Measurements from ENCODE around the gene USP48. TPM values are rescaled to one million over a fixed set of nuclear protein-coding genes. Genes with fewer than 3 reads are reported as not detected.

Gene USP48
- total and polyA plus RNA-seq, 2 of the 8 experiments (the other 6 are each of a cell fraction or from before 2014, with no cell fraction given) = 12.8 to 83.5 TPM

- H3K9ac ChIP-seq (replicated peaks in 1 of 4; ENCODE audit: extremely low read depth in 1 of 4, low read depth in 3 of 4, low read length in 3 of 4) = no peak overlapping the region
- H3K4me2 ChIP-seq (ENCODE audit: insufficient read depth in 1 of 2, low read depth in 2 of 2, low read length in 2 of 2) = no peak overlapping the region
- 93% methylated on average over 31 of the region's 44 CpGs; no CpG with 5 or more reads in 1 of the 2 experiments for WGBS, 2 experiments (ENCODE audit: extremely low coverage in 1 of 2, insufficient coverage in 1 of 2, insufficient read length in 1 of 2, insufficient replicate concordance in 2 of 2, low coverage in 1 of 2, low lambda C conversion rate in 2 of 2, missing lambda C conversion rate in 1 of 2)
- H4K5ac ChIP-seq (ENCODE audit: insufficient read length, low read depth, low read length) = no peak overlapping the region
- no peaks in the 10 kb centered on the region; a peak in 1 of 7 replicates for H3K27me3 ChIP-seq (replicated peaks in 1 of 4; ENCODE audit: control insufficient read depth in 3 of 4, extremely low read depth in 1 of 4, insufficient read depth in 3 of 4, low read length in 3 of 4)
- no peak overlapping the region for H3K14ac ChIP-seq (ENCODE audit: insufficient read length)
- no peak overlapping the region for H2BK15ac ChIP-seq (ENCODE audit: low read length)
- no peak overlapping the region for H2BK20ac ChIP-seq (ENCODE audit: low read length)
- no peak overlapping the region for H3K56ac ChIP-seq (replicated peaks; ENCODE audit: insufficient read length, low read depth, low read length)
- peaks cover 0 to 2% of the 10 kb centered on the region in 2 experiments for H4K20me1 ChIP-seq (replicated peaks in 1 of 2; ENCODE audit: control insufficient read depth in 1 of 2, insufficient read depth in 2 of 2, low read length in 2 of 2)
- no peaks in the 10 kb centered on the region for H3K23me2 ChIP-seq (ENCODE audit: low read depth, low read length)
- H3K4me1 ChIP-seq (replicated peaks in 1 of 4; ENCODE audit: control insufficient read depth in 3 of 4, insufficient read depth in 4 of 4, low read length in 3 of 4) = peaks cover 0 to 2% (median 0%) of the 10 kb centered on the region in 4 experiments; a peak in 4 of 7 replicates
- no peak overlapping the region for H2BK5ac ChIP-seq (ENCODE audit: low read depth, low read length)
- no peaks in the 10 kb centered on the region for H3K79me1 ChIP-seq (ENCODE audit: low read depth, low read length)
- FAIRE-seq = no peak
- ChIA-PET POLR2A (ENCODE audit: partially characterized antibody) (interaction anchor here (0.6 to 1.6 kb wide), 4 partner anchors 12 to 819 kb away, joined by 3 to 5 read pairs (median 3); partner anchors contain the start of gene USP48), CTCF (ENCODE audit: partially characterized antibody) (interaction anchor here (0.6 to 1.5 kb wide), 3 partner anchors 30 to 228 kb away, joined by 3 to 6 read pairs (median 5); no protein-coding TSS in a partner anchor)
- no peak overlapping the region for H3K23ac ChIP-seq (ENCODE audit: insufficient read length)
- DNase-seq (ENCODE audit: low read depth in 1 of 2, low spot score in 2 of 2) = peak in 1 of 2 experiments; percentile 47
- H3K18ac ChIP-seq (ENCODE audit: extremely low read depth, low read length) = no peak overlapping the region
- H3K4ac ChIP-seq (replicated peaks; ENCODE audit: insufficient read length, low read depth, low read length) = no peak overlapping the region
- H2BK12ac ChIP-seq (ENCODE audit: low read depth, low read length) = no peak overlapping the region
- no peaks in the 10 kb centered on the region for H3K79me2 ChIP-seq (ENCODE audit: control insufficient read depth in 1 of 2, insufficient read depth in 2 of 2, low read length in 2 of 2)
- 0 out of 2 replicates have a peak overlapping the region, but pooled peaks have one; percentile 14 for H4K8ac ChIP-seq (ENCODE audit: extremely low read depth, insufficient read depth, low read length)
- H2BK120ac ChIP-seq (replicated peaks; ENCODE audit: low read depth, low read length) = no peak overlapping the region
- H2AK5ac ChIP-seq (ENCODE audit: low read depth, low read length) = no peak overlapping the region
- H3K4me3 ChIP-seq (ENCODE audit: extremely low read depth in 1 of 4, insufficient read depth in 2 of 4, low read depth in 3 of 4, low read length in 4 of 4) = no peak overlapping the region
- no peak overlapping the region for H2AFZ ChIP-seq (ENCODE audit: low read length)
- no peaks in the 10 kb centered on the region for H3K9me3 ChIP-seq (ENCODE audit: insufficient read depth in 2 of 2, low read depth in 1 of 2, low read length in 1 of 2)
- H4K91ac ChIP-seq (replicated peaks; ENCODE audit: insufficient read length, low read length) = no peak overlapping the region
- no peak overlapping the region for H3K27ac ChIP-seq (ENCODE audit: low read depth, low read length)
- peaks cover 5 to 33% (median 18%) of the 10 kb centered on the region in 4 experiments; a peak in 6 of 8 replicates for H3K36me3 ChIP-seq (ENCODE audit: control insufficient read depth in 2 of 4, insufficient read depth in 4 of 4, low read length in 3 of 4)
These were observed 40.4 kb upstream of the USP48 start for GRCh38 chr1:21823206-21823979.
